Stimulated activated CD4-positive, alpha-beta T cell treated with anti-CD3 and anti-CD28 coated beads, Interleukin-1b, Interleukin-23, amount 100 ng/mL, for 1 hour (primary cell): Measurements from ENCODE around the gene TBCEL.

Source experiments
- DNase-seq, 2 donors: peaks; one replicate each; pipeline ENCODE4 v3.0.0-alpha.2; 2020; ENCODE audit warnings: low read depth in 2 of 2

TBCEL gene

GRCh38 chr11:121063728-121064127, 39.8 kb downstream of the TBCEL start:
- DNase-seq = no peak

- no peak for DNase-seq
Observed at GRCh38 chr11:121066623-121067022, 42.7 kb downstream of the TBCEL start.

DNA sequence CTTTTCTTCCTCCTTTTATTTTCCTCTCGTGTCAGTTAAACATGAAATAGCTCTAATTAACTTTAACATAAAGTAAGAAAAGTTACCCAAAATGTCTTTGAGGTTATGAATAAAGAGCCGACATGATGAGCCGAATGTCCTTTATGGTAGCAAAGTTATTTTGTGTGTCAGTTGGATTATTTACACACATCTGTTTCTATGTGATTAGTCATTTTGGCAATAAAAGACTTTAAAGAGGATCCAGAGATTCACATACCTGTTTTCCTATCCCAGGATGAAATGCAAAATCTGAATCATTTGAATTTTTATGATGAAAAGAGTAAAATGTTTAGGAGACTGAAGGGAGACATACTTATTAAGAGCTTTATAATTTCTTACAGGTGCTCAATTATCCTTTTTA, 43.1 kb downstream of the TBCEL start:
- no peak for DNase-seq

- DNase-seq = no peak
Observed at GRCh38 chr11:121067453-121067852, 43.6 kb downstream of the TBCEL start.

GRCh38 chr11:121067962-121068647, 44.2 kb downstream of the TBCEL start:
- no peak for DNase-seq

- DNase-seq = no peak
Observed at GRCh38 chr11:121068787-121069186, 44.9 kb downstream of the TBCEL start.

GRCh38 chr11:121070951-121071845, 47.3 kb downstream of the TBCEL start:
- DNase-seq = no peak

DNA sequence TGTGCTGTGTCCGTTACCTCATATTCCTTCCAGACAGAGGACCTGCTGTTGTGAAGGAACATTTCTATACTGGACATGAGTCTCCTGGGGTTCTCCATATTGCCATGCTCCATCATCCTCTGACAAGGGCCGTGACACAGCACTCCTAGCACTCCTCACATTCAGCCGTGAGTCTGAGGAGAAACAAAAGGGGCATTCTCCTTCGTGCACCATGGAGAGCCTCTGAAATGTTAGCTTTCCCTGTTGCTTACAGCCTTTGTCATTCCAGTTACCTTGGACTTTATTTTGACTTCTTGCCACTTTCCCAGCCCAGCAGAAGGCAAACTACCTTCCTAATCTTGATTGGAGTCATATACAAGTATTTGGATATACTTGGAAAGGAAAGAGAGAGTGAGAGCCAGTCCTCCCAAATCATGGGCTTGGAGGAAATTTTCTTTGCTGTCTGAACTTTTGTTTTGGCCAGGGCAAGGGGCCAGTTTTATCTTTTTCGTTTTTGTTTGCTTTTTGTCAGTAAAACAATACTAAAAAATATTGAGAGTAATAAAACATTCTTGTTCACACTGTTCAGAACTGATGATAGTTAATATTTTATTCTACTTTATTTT, 48.0 kb downstream of the TBCEL start:
- DNase-seq = no peak

- no peak for DNase-seq
Observed at GRCh38 chr11:121081321-121081720, 57.4 kb downstream of the TBCEL start.

DNA sequence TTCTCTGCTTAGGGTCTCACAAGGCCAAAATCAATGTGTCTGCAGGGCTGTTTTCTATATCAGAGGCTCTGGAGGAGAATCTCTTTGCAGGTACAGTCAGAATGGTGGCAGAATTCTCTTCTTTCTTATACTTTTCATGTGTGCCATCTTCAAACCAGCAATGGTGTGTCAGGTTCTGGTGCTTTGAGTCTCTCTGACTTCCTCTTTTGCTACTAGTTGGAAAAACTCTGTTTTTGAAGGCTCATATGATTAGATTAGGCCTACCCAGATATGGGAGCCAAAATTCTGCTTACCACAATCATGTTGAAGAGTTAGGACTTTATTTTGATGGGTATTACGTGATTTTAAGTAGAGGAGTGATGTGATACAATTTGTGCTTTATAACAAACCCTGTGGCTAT, 58.3 kb downstream of the TBCEL start:
- no peak for DNase-seq

GRCh38 chr11:121082670-121083069, 58.8 kb downstream of the TBCEL start:
- DNase-seq = no peak

GRCh38 chr11:121086866-121087265, 63.0 kb downstream of the TBCEL start:
- DNase-seq = no peak

DNA sequence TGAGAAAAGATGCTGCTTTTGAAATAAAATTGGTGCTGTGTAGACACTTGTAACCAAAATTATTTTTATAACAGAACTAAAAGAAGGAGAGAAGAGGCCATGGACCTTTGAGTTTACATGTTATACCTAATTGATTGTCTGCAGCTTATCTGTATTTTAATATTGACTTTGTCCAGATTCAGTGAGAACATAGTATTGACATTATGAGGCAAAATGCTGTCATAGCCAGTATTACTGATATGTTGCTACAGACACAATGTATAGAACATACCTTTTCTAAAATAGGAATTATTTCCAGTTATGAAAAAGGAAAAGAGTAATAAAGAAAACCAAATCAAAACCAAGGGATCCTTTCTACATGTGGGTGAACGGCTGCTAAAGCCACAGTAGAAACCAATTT, 65.7 kb downstream of the TBCEL start:
- DNase-seq = no peak

- DNase-seq = no peak
Observed at GRCh38 chr11:121090145-121090721, 66.3 kb downstream of the TBCEL start.

DNA sequence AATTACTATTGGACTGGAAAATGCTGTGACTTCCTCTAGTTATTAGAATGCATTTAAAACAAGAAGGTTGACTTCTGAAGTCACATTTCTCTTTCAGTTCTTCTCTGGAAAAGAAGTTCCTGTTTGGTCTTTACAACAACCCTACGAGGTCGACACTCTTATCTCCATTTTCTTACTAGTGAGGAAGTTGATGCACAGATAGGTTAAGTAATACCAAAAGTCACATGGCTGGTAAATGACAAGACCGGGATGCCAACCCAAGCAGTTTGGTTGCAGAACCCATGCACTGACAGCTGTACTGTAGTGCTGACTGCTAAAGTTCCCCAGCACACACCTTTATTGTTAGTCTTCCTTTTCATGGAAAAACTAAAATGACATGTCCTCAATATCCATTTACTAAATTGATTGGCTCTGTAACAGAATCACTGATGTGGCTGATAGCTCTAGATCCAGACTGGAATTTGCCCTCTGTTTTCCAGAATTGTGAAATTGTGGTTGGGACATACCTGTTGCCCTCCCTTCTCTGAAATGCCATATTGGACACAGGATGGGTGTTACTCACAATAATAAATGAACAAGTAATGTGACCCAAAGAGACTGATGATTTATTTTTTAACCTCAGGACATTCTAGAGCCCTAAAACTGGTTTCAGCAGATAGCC, 67.7 kb downstream of the TBCEL start:
- DNase-seq = no peak

- DNase-seq = no peak
Observed at GRCh38 chr11:121095561-121095960, 71.7 kb downstream of the TBCEL start.

- no peak for DNase-seq
Observed at GRCh38 chr11:121099364-121099763, 75.5 kb downstream of the TBCEL start.

GRCh38 chr11:121099885-121100284, 76.0 kb downstream of the TBCEL start:
- no peak for DNase-seq

GRCh38 chr11:121100943-121101342, 77.0 kb downstream of the TBCEL start, which contains the start of gene TECTA:
TECTA (plus strand) TSS chr11:121101243; CDS start chr11:121102666, 1,423 bp downstream.
- no peak for DNase-seq

DNA sequence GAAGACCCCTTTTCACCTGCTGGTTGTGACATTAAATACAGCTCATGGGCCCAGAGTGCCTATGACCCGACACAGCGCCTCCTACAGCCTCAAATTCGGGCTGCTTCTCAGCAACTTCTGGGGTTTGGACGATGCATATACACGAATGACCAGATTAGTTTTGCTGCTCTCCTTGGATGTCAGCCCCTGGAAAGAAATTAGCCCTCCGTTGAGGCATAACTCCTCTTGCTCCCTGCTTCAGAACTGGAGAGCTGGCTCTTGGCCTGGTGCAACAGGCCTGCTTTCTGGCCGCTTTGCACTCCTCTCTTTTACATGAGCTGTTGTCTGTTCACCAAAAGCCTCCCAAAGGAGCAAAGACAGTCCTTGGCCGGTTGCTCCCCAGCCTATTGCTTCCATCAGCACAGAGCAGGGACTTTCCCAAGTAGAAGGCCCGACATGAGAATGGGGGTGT, 80.4 kb downstream of the TBCEL start:
- DNase-seq = no peak

DNA sequence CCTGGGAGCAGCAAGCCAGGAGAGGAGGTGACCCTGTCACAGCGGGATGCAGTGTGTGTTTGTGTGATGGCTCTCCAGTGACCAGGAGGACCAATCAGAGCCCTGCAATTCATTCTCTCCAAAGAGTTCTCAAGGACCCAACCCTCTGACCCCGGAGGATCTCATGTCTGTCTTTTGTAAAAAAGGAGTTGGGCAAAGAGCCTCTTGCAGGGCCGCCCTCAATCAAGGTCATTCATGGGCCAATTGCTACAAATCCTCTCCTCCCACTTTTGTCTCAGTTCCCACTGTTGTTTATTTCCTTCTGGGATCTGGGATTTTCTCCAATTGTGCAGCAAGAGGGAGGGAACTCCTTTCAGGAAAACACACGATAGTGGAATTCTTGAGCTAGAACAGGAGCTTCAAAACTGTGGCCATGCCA, 81.2 kb downstream of the TBCEL start:
- no peak for DNase-seq
